K562 (cell line): ENCODE measurements around the gene RAP1GAP2. TPM values are rescaled to one million over a fixed set of nuclear protein-coding genes. Genes with fewer than 3 reads are reported as not detected.

Source experiments
- ATAC-seq: fragments of 200-7000 bp; cut with Tn5 transposase; 3 replicates; pipeline ENCODE4 v1.9.1; 2020; ENCODE audit warnings: moderate library complexity
- BruUV-seq: library from RNA; stranded (reverse); fragments of 400-500 nt; replicated peaks from 2 replicates; lab custom pipeline; 2021; lab: Mats Ljungman, UMichigan
- CTCF ChIA-PET: fragments of 300-600 bp; formaldehyde crosslinking; extraction: SDS; loops from one replicate; lab custom pipeline; 2021; ENCODE audit warnings: low intra/inter-chr PET ratio; lab: Yijun Ruan, JAX
- POLR2A ChIA-PET: fragments of 300-600, 350-650 bp; sonication (Branson Sonifier 250); formaldehyde crosslinking; extraction: SDS; loops from one replicate; lab custom pipeline; 2021; ENCODE audit warnings: antibody characterized with exemption, inconsistent platforms; lab: Yijun Ruan, JAX
- DNase-seq, 4 experiments: peaks; one replicate each; pipeline versions ENCODE4 v3.0.0 to v3.0.0-alpha.2; 2011 to 2018; ENCODE audit warnings: low spot score in 3 of 4, mixed read lengths in 3 of 4; ENCODE audit errors: extremely low read depth in 1 of 4
- FAIRE-seq: peaks from 2 replicates; lab custom pipeline; 2011; peaks lifted over from hg19 to GRCh38; lab: Jason Lieb, UNC
- H2AFZ ChIP-seq: 2 replicates; pipeline ENCODE4 v1.6.0; 2011; ENCODE audit warnings: low read depth, low read length, control low read depth, inconsistent platforms
- H3K27ac ChIP-seq: fragments of 200-600 bp; 3 replicates; pipeline ENCODE4 v1.8.0; 2011; ENCODE audit warnings: low read depth, mild to moderate bottlenecking, control low read depth, inconsistent platforms, low read length, moderate library complexity, mixed read lengths; ENCODE audit errors: extremely low read depth
- H3K27me3 ChIP-seq, 2 experiments: fragments of 300-600 bp in 1 of 2; 2 replicates in 1 of 2; 3 replicates in 1 of 2; pipeline versions ENCODE4 v1.6.0 to v1.8.0; 2011; ENCODE audit warnings: inconsistent platforms in 2 of 2, low read length in 2 of 2, mild to moderate bottlenecking in 1 of 2, mixed read lengths in 1 of 2, moderate library complexity in 1 of 2; ENCODE audit not compliant: control insufficient read depth in 2 of 2, insufficient read depth in 2 of 2
- H3K36me3 ChIP-seq: fragments of 300-600 bp; 3 replicates; pipeline ENCODE4 v1.8.0; 2011; ENCODE audit warnings: mild to moderate bottlenecking, low read length, inconsistent platforms; ENCODE audit not compliant: control insufficient read depth, insufficient read depth
- H3K4me1 ChIP-seq, 2 experiments: fragments of 200-600 bp in 1 of 2; replicated peaks in 1 of 2; 2 replicates in 1 of 2; 3 replicates in 1 of 2; pipeline versions ENCODE4 v1.5.1 to v1.8.0; 2011; ENCODE audit warnings: inconsistent platforms in 2 of 2, low read length in 2 of 2, mild to moderate bottlenecking in 1 of 2, mixed read lengths in 1 of 2, moderate library complexity in 1 of 2; ENCODE audit not compliant: control insufficient read depth in 2 of 2, insufficient read depth in 2 of 2
- H3K4me2 ChIP-seq: 2 replicates; pipeline ENCODE4 v1.6.1; 2011; ENCODE audit warnings: low read length, control low read depth, inconsistent platforms, mixed read lengths; ENCODE audit not compliant: insufficient read depth
- H3K4me3 ChIP-seq: fragments of 200-600 bp; sonication (generic), shearing (Covaris generic); 2 replicates; pipeline ENCODE4 v1.5.1; 2016; ENCODE audit warnings: control low read depth, inconsistent platforms
- H3K79me2 ChIP-seq: fragments of 200-600 bp; 3 replicates; pipeline ENCODE4 v1.8.0; 2011; ENCODE audit warnings: low read length, inconsistent platforms; ENCODE audit not compliant: control insufficient read depth, insufficient read depth
- H3K9ac ChIP-seq, 2 experiments: 2 replicates each; pipeline versions ENCODE4 v1.6.0 to v1.6.1; 2011; ENCODE audit warnings: low read depth in 2 of 2, low read length in 2 of 2, control low read depth in 1 of 2, inconsistent platforms in 1 of 2, mild to moderate bottlenecking in 1 of 2, mixed read lengths in 1 of 2; ENCODE audit not compliant: insufficient read depth in 1 of 2
- H3K9me1 ChIP-seq: one replicate; pipeline ENCODE4 v1.6.0; 2011; ENCODE audit warnings: inconsistent platforms, mild to moderate bottlenecking, low read length, moderate library complexity; ENCODE audit not compliant: control insufficient read depth, insufficient read depth
- H3K9me3 ChIP-seq: replicated peaks from 2 replicates; pipeline ENCODE4 v1.5.1; 2011; ENCODE audit warnings: low read depth, low read length, inconsistent platforms; ENCODE audit not compliant: control insufficient read depth, insufficient read depth
- H4K20me1 ChIP-seq: replicated peaks from 2 replicates; pipeline ENCODE4 v1.6.1; 2011; ENCODE audit warnings: low read length, inconsistent platforms, mixed read lengths; ENCODE audit not compliant: control insufficient read depth, insufficient read depth
- ARID2 ChIP-seq: fragments of 450-650 bp; IDR thresholded peaks from 2 replicates; pipeline ENCODE4 v1.6.1; 2017; ENCODE audit warnings: antibody characterized with exemption, mild to moderate bottlenecking
- CHCHD3 ChIP-seq: fragments of 250-450 bp; sonication (Bioruptor Pico); IDR thresholded peaks from 2 replicates; pipeline ENCODE4 v2.1.2; 2022; ENCODE audit warnings: mild to moderate bottlenecking
- HMG20B ChIP-seq: fragments of 250-450 bp; sonication (Bioruptor Pico); IDR thresholded peaks from 2 replicates; pipeline ENCODE4 v1.5.0; 2021; ENCODE audit warnings: mild to moderate bottlenecking
- HNRNPH1 ChIP-seq: fragments of 200-400 bp; formaldehyde crosslinking; optimal IDR thresholded peaks from 2 replicates; pipeline ENCODE3; 2017; ENCODE audit warnings: low read depth, mild to moderate bottlenecking, low read length, moderate library complexity
- IFI16 ChIP-seq: fragments of 250-450 bp; sonication (Bioruptor Pico); IDR thresholded peaks from 2 replicates; pipeline ENCODE4 v2.1.2; 2022; ENCODE audit warnings: mild to moderate bottlenecking, inconsistent platforms
- RB1 ChIP-seq: fragments of 450-650 bp; IDR thresholded peaks from 2 replicates; pipeline ENCODE4 v1.6.1; 2017; ENCODE audit warnings: low read depth, mild to moderate bottlenecking
- ZBTB17 ChIP-seq: fragments of 450-650 bp; formaldehyde crosslinking; IDR thresholded peaks from 2 replicates; pipeline ENCODE4 v1.4.0; 2020; ENCODE audit warnings: mild to moderate bottlenecking
- WGBS: fragments of 100-300 bp; shearing (Covaris generic); methylation state at CpG from one replicate; pipeline ENCODE4 v1.1.6; 2016; ENCODE audit warnings: low coverage, mixed read lengths; ENCODE audit not compliant: insufficient coverage; ENCODE audit errors: missing lambda C conversion rate; 5-methylcytosine and 5-hydroxymethylcytosine counted together
- in situ Hi-C: fragments of 300-500 bp; cut with MboI; formaldehyde crosslinking; loops from 4 replicates; pipeline ENCODE4 v1.15.0; 2018; ENCODE audit warnings: inconsistent platforms, mixed read lengths
- intact Hi-C: fragments of 100-400 bp; cut with micrococcal nuclease; formaldehyde crosslinking; loops from 2 replicates; pipeline ENCODE4 v1.14.2; 2022
- polyA plus RNA-seq, 8 experiments: library from polyadenylated mRNA; depleted of rRNA in 4 of 8; stranded (reverse) in 5 of 8; unstranded in 3 of 8; fragments of >200 nt; fragmentation: Nextera tagmentation in 2 of 8; fragmentation: Illumina TruSeq in 1 of 8; extraction: Ambion mirVana in 2 of 8; extraction: Trizol in 1 of 8; gene quantifications; 2 replicates each; pipeline versions ENCODE4 v1.2.1 to v1.2.3, GENCODE V29; 2011 to 2014; ENCODE audit warnings: inconsistent platforms in 1 of 8, missing spikeins in 1 of 8
- total RNA-seq, 7 experiments: library from RNA; depleted of rRNA in 6 of 7; stranded (reverse); fragments of >200 nt in 6 of 7; fragmentation: Illumina TruSeq in 2 of 7; extraction: Trizol in 2 of 7; gene quantifications; 2 replicates each; pipeline versions ENCODE4 v1.2.1 to v1.2.3, GENCODE V29; 2011 to 2021; ENCODE audit warnings: low replicate concordance in 1 of 7

Gene RAP1GAP2
- total and polyA plus RNA-seq, 9 of the 15 experiments (the other 6 are each of a cell fraction or from before 2014, with no cell fraction given): 0.01 to 1.3 (median 0.42) TPM; not detected in 1

GRCh38 chr17:2892305-2892971, 96.2 kb downstream of the RAP1GAP2 start:
- Histone ChIP-seq H3K9me1 (no peaks in the 10 kb centered on the region), H3K36me3 (no peaks in the 10 kb centered on the region), H3K9me3 (no peaks in the 10 kb centered on the region), H3K4me3 (no peak overlapping the region), H3K9ac (no peak overlapping the region), H3K4me2 (no peak overlapping the region), H3K4me1 (no peaks in the 10 kb centered on the region), H3K27ac (no peak overlapping the region), H3K79me2 (no peaks in the 10 kb centered on the region), H3K27me3 (peaks cover 0 to 41% of the 10 kb centered on the region in 2 experiments; a peak in 3 of 5 replicates), H4K20me1 (no peaks in the 10 kb centered on the region), H2AFZ (no peak overlapping the region)
- ATAC-seq (no peak), DNase-seq (no peak), FAIRE-seq (no peak)
- TF ChIP-seq HMG20B (CRISPR knock-in tag) (no peak), IFI16 (CRISPR knock-in tag) (no peak), CHCHD3 (CRISPR knock-in tag) (no peak), ARID2 (no peak), HNRNPH1 (no peak), RB1 (no peak), ZBTB17 (CRISPR knock-in tag) (no peak)
- CTCF ChIA-PET: no interaction called here
- no TSS peak for BruUV-seq
- intact Hi-C loops (no loop called here), in situ Hi-C loops (no loop called here)
- POLR2A ChIA-PET: interaction anchor here (0.8 kb wide), 1 partner anchor 1817 kb away, joined by 3 read pairs; no protein-coding TSS in a partner anchor
- WGBS: 3% methylated on average over 7 of the region's 8 CpGs
